Body of pancreas (tissue), 4 donors: ENCODE results near the gene E2F2. TPM values are rescaled to one million over a fixed set of nuclear protein-coding genes. Genes with fewer than 3 reads are reported as not detected.

ENCODE experiments used
- ATAC-seq: fragments of 150-250 bp; one replicate; pipeline ENCODE4 v1.9.1; 2016
- DNase-seq, 4 donors: peaks; one replicate each; pipeline ENCODE4 v3.0.0-alpha.2; 2019
- H3K27ac ChIP-seq, 4 donors: fragments of 200-600 bp; sonication (generic); 1 replicate in 3 of 4; 2 replicates in 1 of 4; pipeline versions ENCODE4 v1.5.1 to v1.6.1; 2016 to 2019; ENCODE audit warnings: mild to moderate bottlenecking in 1 of 4, mixed read lengths in 1 of 4, moderate library complexity in 1 of 4
- H3K27me3 ChIP-seq, 2 donors: fragments of 200-600 bp; sonication (generic); one replicate each; pipeline ENCODE4 v1.6.0; 2016; ENCODE audit warnings: mild to moderate bottlenecking in 1 of 2
- H3K36me3 ChIP-seq, 2 donors: fragments of 200-600 bp; sonication (generic); replicated peaks in 1 of 2; 2 replicates each; pipeline ENCODE4 v1.5.1; 2016; ENCODE audit warnings: low read depth in 2 of 2; ENCODE audit not compliant: insufficient read depth in 1 of 2
- H3K4me1 ChIP-seq: fragments of 200-600 bp; sonication (generic); one replicate; pipeline ENCODE4 v1.6.0; 2016
- H3K4me3 ChIP-seq, 2 donors: fragments of 200-600 bp; sonication (generic); 1 replicate in 1 of 2; 2 replicates in 1 of 2; pipeline ENCODE4 v1.5.1; 2016 to 2019
- H3K9me3 ChIP-seq, 3 donors: fragments of 200-600 bp; sonication (generic); 1 replicate in 2 of 3; 2 replicates in 1 of 3; pipeline ENCODE4 v1.5.1; 2016
- CTCF ChIP-seq, 7 experiments: fragments of 450-650 bp in 4 of 7; fragments of 200-600 bp in 3 of 7; sonication (generic) in 3 of 7; IDR thresholded peaks; one replicate each; pipeline ENCODE4 v1.5.1; 2016 to 2019; ENCODE audit warnings: antibody characterized with exemption in 7 of 7
- POLR2A ChIP-seq, 3 donors: fragments of 450-650 bp; IDR thresholded peaks; one replicate each; pipeline ENCODE4 v1.6.1; 2016; ENCODE audit warnings: antibody characterized with exemption in 3 of 3, mild to moderate bottlenecking in 2 of 3
- WGBS, 2 donors: methylation state at CpG; one replicate each; pipeline ENCODE4 v1.1.5; 2017; 5-methylcytosine and 5-hydroxymethylcytosine counted together
- intact Hi-C: fragments of 100-400 bp; cut with DNase I; formaldehyde crosslinking; loops from one replicate; pipeline ENCODE4 v1.15.1; 2023
- total RNA-seq, 2 donors: library from RNA; depleted of rRNA; stranded (reverse); fragments of >200 nt; gene quantifications; one replicate each; pipeline ENCODE4 v1.1.0, GENCODE V29; 2016

Gene E2F2
- total RNA-seq, 2 donors from 2014 or later: under 0.01 TPM; not detected in 1

DNA sequence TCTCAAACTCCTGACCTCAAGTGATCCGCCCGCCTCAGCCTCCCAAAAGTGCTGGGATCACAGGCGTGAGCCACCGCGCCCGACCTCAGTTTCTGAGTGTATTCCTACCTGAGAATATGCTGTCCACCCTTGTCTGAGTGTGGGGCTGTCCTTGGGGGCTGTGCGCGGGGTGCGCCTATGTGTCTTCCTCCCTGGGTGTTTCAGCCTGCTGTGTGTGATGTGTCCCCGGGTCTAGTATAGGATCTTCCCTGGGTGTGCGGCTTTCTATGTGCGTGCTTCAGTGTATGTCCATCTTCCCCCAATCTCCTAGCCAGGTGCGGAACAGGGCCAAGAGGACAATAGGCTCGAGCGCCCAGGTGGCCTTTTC, 36.6 kb upstream of the E2F2 start:
- Histone ChIP-seq H3K4me1 (peaks cover 30% of the 10 kb centered on the region), H3K27ac (peak overlapping the region in 2 of 4 donors; percentile 9 to 62), H3K27me3 (no peaks in the 10 kb centered on the region), H3K9me3 (no peaks in the 10 kb centered on the region), H3K36me3 (no peaks in the 10 kb centered on the region), H3K4me3 (no peak overlapping the region)
- ATAC-seq (no peak), DNase-seq (no peak)
- intact Hi-C loops: no loop called here
- TF ChIP-seq CTCF (IDR thresholded peaks at IDR 0.05) (no peak), POLR2A (IDR thresholded peaks at IDR 0.05) (no peak)
- 27 to 62% methylated on average over 3 to 15 of the region's 15 CpGs for WGBS, 2 donors

DNA sequence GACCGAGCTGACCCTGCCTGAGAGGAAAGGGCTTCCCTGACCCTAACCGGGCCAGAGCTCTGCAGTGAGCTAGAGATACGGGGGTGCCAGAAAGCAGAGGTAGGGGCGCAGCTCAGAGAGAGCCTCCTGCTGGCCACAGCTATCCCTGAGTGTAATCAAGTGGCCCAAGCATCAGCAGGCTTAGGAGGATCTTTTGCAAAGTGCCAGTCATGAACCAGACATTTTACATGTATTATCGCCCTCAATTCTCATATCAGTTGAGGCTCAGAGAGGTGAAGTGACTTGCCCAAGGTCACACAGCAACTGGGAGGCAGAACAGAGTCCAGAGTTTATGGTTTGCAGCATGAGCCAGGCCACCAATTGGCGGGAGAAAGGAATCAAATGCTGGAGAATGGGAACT, 35.3 kb upstream of the E2F2 start:
- no peaks in the 10 kb centered on the region for H3K27me3 ChIP-seq
- H3K4me1 ChIP-seq: peaks cover 43% of the 10 kb centered on the region
- 78 to 84% methylated on average over 5 to 6 of the region's 6 CpGs for WGBS, 2 donors
- no peak overlapping the region for H3K27ac ChIP-seq
- H3K4me3 ChIP-seq: no peak overlapping the region
- DNase-seq (no peak), ATAC-seq (no peak)
- H3K36me3 ChIP-seq: no peaks in the 10 kb centered on the region
- no peaks in the 10 kb centered on the region for H3K9me3 ChIP-seq
- TF ChIP-seq CTCF (IDR thresholded peaks at IDR 0.05) (no peak), POLR2A (IDR thresholded peaks at IDR 0.05) (no peak)
- intact Hi-C loops: no loop called here

DNA sequence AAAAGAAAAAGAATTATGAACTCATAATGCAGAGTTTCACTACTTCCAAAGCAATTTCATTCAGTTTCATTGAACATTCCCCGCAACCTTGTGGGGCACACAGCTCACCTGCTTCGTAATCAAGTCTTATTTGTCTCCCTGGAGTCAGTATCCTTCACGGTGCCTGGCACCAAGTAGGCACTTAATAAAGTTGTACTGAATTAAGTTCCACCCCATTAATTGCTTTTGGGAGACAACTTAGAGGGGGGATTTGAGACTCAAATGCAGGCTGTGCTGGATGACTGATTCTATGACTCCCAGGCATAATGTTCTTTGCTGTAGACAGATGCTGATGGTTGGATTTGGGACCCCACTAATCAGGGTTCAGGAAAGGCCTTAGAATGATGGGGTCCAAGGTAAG, 34.7 kb upstream of the E2F2 start:
- H3K9me3 ChIP-seq: no peaks in the 10 kb centered on the region
- H3K27me3 ChIP-seq: no peaks in the 10 kb centered on the region
- no peak for TF ChIP-seq CTCF (IDR thresholded peaks at IDR 0.05)
- TF ChIP-seq POLR2A (IDR thresholded peaks at IDR 0.05): no peak
- no peaks in the 10 kb centered on the region for H3K36me3 ChIP-seq
- DNase-seq (no peak), ATAC-seq (no peak)
- intact Hi-C loops: no loop called here
- peaks cover 48% of the 10 kb centered on the region for H3K4me1 ChIP-seq
- H3K4me3 ChIP-seq: no peak overlapping the region
- 87 to 89% methylated on average over 3 of the region's 3 CpGs for WGBS, 2 donors
- no peak overlapping the region for H3K27ac ChIP-seq

- intact Hi-C loops: no loop called here
- H3K9me3 ChIP-seq: no peaks in the 10 kb centered on the region
- TF ChIP-seq CTCF (IDR thresholded peaks at IDR 0.05) (no peak), POLR2A (IDR thresholded peaks at IDR 0.05) (no peak)
- DNase-seq: no peak
- 61 to 70% methylated on average over 9 to 10 of the region's 10 CpGs for WGBS, 2 donors
- H3K36me3 ChIP-seq: no peaks in the 10 kb centered on the region
- no peak overlapping the region for H3K4me3 ChIP-seq
- no peaks in the 10 kb centered on the region for H3K27me3 ChIP-seq
- ATAC-seq: no peak
- peaks cover 60% of the 10 kb centered on the region for H3K4me1 ChIP-seq
- no peak overlapping the region for H3K27ac ChIP-seq
Observed at GRCh38 chr1:23564529-23565122, 33.6 kb upstream of the E2F2 start.

GRCh38 chr1:23563755-23564374, 32.8 kb upstream of the E2F2 start:
- Histone ChIP-seq H3K27me3 (no peaks in the 10 kb centered on the region), H3K9me3 (no peaks in the 10 kb centered on the region), H3K4me3 (no peak overlapping the region), H3K27ac (peak overlapping the region in 1 of 4 donors; percentile 93), H3K4me1 (peaks cover 58% of the 10 kb centered on the region), H3K36me3 (no peaks in the 10 kb centered on the region)
- 56 to 73% methylated on average over 3 of the region's 3 CpGs for WGBS, 2 donors
- no peak for TF ChIP-seq POLR2A (IDR thresholded peaks at IDR 0.05)
- no peak for TF ChIP-seq CTCF (IDR thresholded peaks at IDR 0.05)
- intact Hi-C loops: no loop called here
- no peak for DNase-seq
- no peak for ATAC-seq
